ENCODE data around the gene PC.

The PC gene

GRCh38 chr11:66859686-66860448 is 98.3 kb downstream of the PC start:
- no peak overlapping the region for H3K4me3 ChIP-seq (ENCODE audit: low read length)
- peaks cover 8% of the 10 kb centered on the region; the same call in 1 of the 2 replicates for H3K4me1 ChIP-seq (ENCODE audit: insufficient read depth, low read length)
- no peak overlapping the region for H3K9ac ChIP-seq (ENCODE audit: low read depth, low read length)
- H3K27ac ChIP-seq (ENCODE audit: low read length), result no peak overlapping the region
- peaks cover 6% of the 10 kb centered on the region; the same call in 1 of the 2 replicates for H3K36me3 ChIP-seq (ENCODE audit: insufficient read depth, low read depth, low read length)
- no peaks in the 10 kb centered on the region for H3K9me3 ChIP-seq (ENCODE audit: insufficient read depth, low read depth, low read length)
- no peaks in the 10 kb centered on the region for H3K27me3 ChIP-seq (ENCODE audit: insufficient read depth, low read length)

GRCh38 chr11:66858939-66859685 is 99.1 kb downstream of the PC start:
- Histone ChIP-seq H3K4me3 (ENCODE audit: low read length) (no peak overlapping the region), H3K27me3 (ENCODE audit: insufficient read depth, low read length) (no peaks in the 10 kb centered on the region), H3K36me3 (ENCODE audit: insufficient read depth, low read depth, low read length) (peaks cover 6% of the 10 kb centered on the region; the same call in 1 of the 2 replicates), H3K27ac (ENCODE audit: low read length) (no peak overlapping the region), H3K4me1 (ENCODE audit: insufficient read depth, low read length) (peaks cover 8% of the 10 kb centered on the region; the same call in 1 of the 2 replicates), H3K9me3 (ENCODE audit: insufficient read depth, low read depth, low read length) (no peaks in the 10 kb centered on the region), H3K9ac (ENCODE audit: low read depth, low read length) (no peak overlapping the region)

GRCh38 chr11:66858186-66858938 is 99.8 kb downstream of the PC start:
- Histone ChIP-seq H3K36me3 (ENCODE audit: insufficient read depth, low read depth, low read length) (peaks cover 6% of the 10 kb centered on the region; the same call in 1 of the 2 replicates), H3K9ac (ENCODE audit: low read depth, low read length) (no peak overlapping the region), H3K27me3 (ENCODE audit: insufficient read depth, low read length) (no peaks in the 10 kb centered on the region), H3K9me3 (ENCODE audit: insufficient read depth, low read depth, low read length) (no peaks in the 10 kb centered on the region), H3K4me3 (ENCODE audit: low read length) (peak overlapping the region; percentile 68; the same call in 1 of the 2 replicates), H3K4me1 (ENCODE audit: insufficient read depth, low read length) (peaks cover 8% of the 10 kb centered on the region; the same call in 1 of the 2 replicates), H3K27ac (ENCODE audit: low read length) (no peak overlapping the region)

GRCh38 chr11:66857927-66858185 is 100.3 kb downstream of the PC start:
- Histone ChIP-seq H3K9ac (ENCODE audit: low read depth, low read length) (no peak overlapping the region; the same call in 1 of the 2 replicates), H3K9me3 (ENCODE audit: insufficient read depth, low read depth, low read length) (no peaks in the 10 kb centered on the region), H3K27ac (ENCODE audit: low read length) (no peak overlapping the region), H3K4me3 (ENCODE audit: low read length) (peak overlapping the region; percentile 68; the same call in 1 of the 2 replicates), H3K27me3 (ENCODE audit: insufficient read depth, low read length) (no peaks in the 10 kb centered on the region), H3K4me1 (ENCODE audit: insufficient read depth, low read length) (peaks cover 8% of the 10 kb centered on the region; the same call in 1 of the 2 replicates), H3K36me3 (ENCODE audit: insufficient read depth, low read depth, low read length) (peaks cover 6% of the 10 kb centered on the region; the same call in 1 of the 2 replicates)

- H3K4me1 ChIP-seq (ENCODE audit: insufficient read depth, low read length), result peaks cover 8% of the 10 kb centered on the region; the same call in 1 of the 2 replicates
- H3K9me3 ChIP-seq (ENCODE audit: insufficient read depth, low read depth, low read length), result no peaks in the 10 kb centered on the region
- peaks cover 6% of the 10 kb centered on the region; the same call in 1 of the 2 replicates for H3K36me3 ChIP-seq (ENCODE audit: insufficient read depth, low read depth, low read length)
- H3K4me3 ChIP-seq (ENCODE audit: low read length), result peak overlapping the region; percentile 68; the same call in 1 of the 2 replicates
- peak overlapping the region; percentile 70; the same call in 1 of the 2 replicates for H3K9ac ChIP-seq (ENCODE audit: low read depth, low read length)
- no peak overlapping the region for H3K27ac ChIP-seq (ENCODE audit: low read length)
- no peaks in the 10 kb centered on the region for H3K27me3 ChIP-seq (ENCODE audit: insufficient read depth, low read length)
These were observed 100.8 kb downstream of the PC start for GRCh38 chr11:66857234-66857926.

GRCh38 chr11:66856496-66857233 is 101.5 kb downstream of the PC start, which contains the start of gene LRFN4:
TSS of gene LRFN4 (plus strand) at chr11:66857064. CDS start at chr11:66857745, 681 bp downstream.
- Histone ChIP-seq H3K4me3 (ENCODE audit: low read length) (peak within 1 kb of the TSS; percentile 84), H3K27ac (ENCODE audit: low read length) (peak within 1 kb of the TSS; percentile 89), H3K9me3 (ENCODE audit: insufficient read depth, low read depth, low read length) (no peaks in the 10 kb centered on the region)

GRCh38 chr11:66855574-66856495 is 102.3 kb downstream of the PC start:
- H3K4me3 ChIP-seq (ENCODE audit: low read length), result peak overlapping the region; percentile 84
- peaks cover 6% of the 10 kb centered on the region; the same call in 1 of the 2 replicates for H3K36me3 ChIP-seq (ENCODE audit: insufficient read depth, low read depth, low read length)
- H3K27ac ChIP-seq (ENCODE audit: low read length), result peak overlapping the region; percentile 89
- H3K9ac ChIP-seq (ENCODE audit: low read depth, low read length), result peak overlapping the region; percentile 94
- H3K9me3 ChIP-seq (ENCODE audit: insufficient read depth, low read depth, low read length), result no peaks in the 10 kb centered on the region
- H3K27me3 ChIP-seq (ENCODE audit: insufficient read depth, low read length), result no peaks in the 10 kb centered on the region
- H3K4me1 ChIP-seq (ENCODE audit: insufficient read depth, low read length), result peaks cover 8% of the 10 kb centered on the region; the same call in 1 of the 2 replicates

More at GRCh38 chr11:66856496-66857233, 101.5 kb downstream of the PC start, which contains the start of gene LRFN4:
- Histone ChIP-seq H3K4me1 (ENCODE audit: insufficient read depth, low read length) (peaks cover 8% of the 10 kb centered on the region; the same call in 1 of the 2 replicates), H3K27me3 (ENCODE audit: insufficient read depth, low read length) (no peaks in the 10 kb centered on the region), H3K9ac (ENCODE audit: low read depth, low read length) (peak within 1 kb of the TSS; percentile 94), H3K36me3 (ENCODE audit: insufficient read depth, low read depth, low read length) (peaks cover 6% of the 10 kb centered on the region; the same call in 1 of the 2 replicates)

GRCh38 chr11:66854729-66855211 is 103.4 kb downstream of the PC start:
- peak overlapping the region; percentile 89 for H3K27ac ChIP-seq (ENCODE audit: low read length)
- H3K9ac ChIP-seq (ENCODE audit: low read depth, low read length), result no peak overlapping the region; the same call in 1 of the 2 replicates
- H3K4me1 ChIP-seq (ENCODE audit: insufficient read depth, low read length), result peaks cover 8% of the 10 kb centered on the region; the same call in 1 of the 2 replicates
- H3K4me3 ChIP-seq (ENCODE audit: low read length), result no peak overlapping the region
- peaks cover 6% of the 10 kb centered on the region; the same call in 1 of the 2 replicates for H3K36me3 ChIP-seq (ENCODE audit: insufficient read depth, low read depth, low read length)
- H3K9me3 ChIP-seq (ENCODE audit: insufficient read depth, low read depth, low read length), result no peaks in the 10 kb centered on the region
- H3K27me3 ChIP-seq (ENCODE audit: insufficient read depth, low read length), result no peaks in the 10 kb centered on the region

- Histone ChIP-seq H3K27me3 (ENCODE audit: insufficient read depth, low read length) (no peaks in the 10 kb centered on the region), H3K4me1 (ENCODE audit: insufficient read depth, low read length) (peaks cover 8% of the 10 kb centered on the region; the same call in 1 of the 2 replicates), H3K9me3 (ENCODE audit: insufficient read depth, low read depth, low read length) (no peaks in the 10 kb centered on the region), H3K9ac (ENCODE audit: low read depth, low read length) (no peak overlapping the region), H3K4me3 (ENCODE audit: low read length) (no peak overlapping the region), H3K27ac (ENCODE audit: low read length) (no peak overlapping the region), H3K36me3 (ENCODE audit: insufficient read depth, low read depth, low read length) (peaks cover 5% of the 10 kb centered on the region; the same call in 1 of the 2 replicates)
These were observed 103.9 kb downstream of the PC start for GRCh38 chr11:66854231-66854661.
